H1 (cell line): ENCODE results near the gene MB. TPM values are rescaled to one million over a fixed set of nuclear protein-coding genes. Genes with fewer than 3 reads are reported as not detected.

Source experiments
- CTCF ChIA-PET: fragments of 300-600 bp; sonication (Branson Sonifier 250); formaldehyde crosslinking; loops from one replicate; lab custom pipeline; 2021; ENCODE audit not compliant: partially characterized antibody; lab: Charles Lee
- POLR2A ChIA-PET: fragments of 300-600 bp; sonication (Branson Sonifier 250); formaldehyde crosslinking; loops from one replicate; lab custom pipeline; 2021; ENCODE audit warnings: inconsistent platforms; ENCODE audit not compliant: partially characterized antibody; lab: Charles Lee
- DNase-seq, 2 experiments: peaks; one replicate each; pipeline versions ENCODE4 v3.0.0 to v3.0.0-alpha.2; 2010 to 2022; ENCODE audit warnings: low spot score in 2 of 2, low read depth in 1 of 2, mixed read lengths in 1 of 2
- FAIRE-seq: peaks from 2 replicates; lab custom pipeline; 2011; peaks lifted over from hg19 to GRCh38; lab: Jason Lieb, UNC
- H2AFZ ChIP-seq: 2 replicates; pipeline ENCODE4 v1.8.1; 2012; ENCODE audit warnings: low read length, inconsistent platforms
- H2AK5ac ChIP-seq: 2 replicates; pipeline ENCODE4 v1.6.1; 2013; ENCODE audit warnings: low read depth, low read length
- H2BK120ac ChIP-seq: replicated peaks from 2 replicates; pipeline ENCODE3; 2013; ENCODE audit warnings: low read depth, low read length, inconsistent platforms
- H2BK12ac ChIP-seq: 2 replicates; pipeline ENCODE4 v1.6.1; 2013; ENCODE audit warnings: low read depth, low read length
- H2BK15ac ChIP-seq: 2 replicates; pipeline ENCODE4 v1.6.1; 2013; ENCODE audit warnings: low read length
- H2BK20ac ChIP-seq: 2 replicates; pipeline ENCODE4 v1.6.1; 2013; ENCODE audit warnings: low read length
- H2BK5ac ChIP-seq: 2 replicates; pipeline ENCODE4 v1.6.1; 2013; ENCODE audit warnings: low read depth, low read length
- H3K14ac ChIP-seq: 2 replicates; pipeline ENCODE4 v1.6.1; 2013; ENCODE audit warnings: inconsistent platforms; ENCODE audit not compliant: insufficient read length
- H3K18ac ChIP-seq: 2 replicates; pipeline ENCODE4 v1.6.1; 2013; ENCODE audit warnings: low read length; ENCODE audit errors: extremely low read depth
- H3K23ac ChIP-seq: 2 replicates; pipeline ENCODE4 v1.6.1; 2013; ENCODE audit warnings: inconsistent platforms; ENCODE audit not compliant: insufficient read length
- H3K23me2 ChIP-seq: 2 replicates; pipeline ENCODE4 v1.6.1; 2013; ENCODE audit warnings: low read depth, low read length
- H3K27ac ChIP-seq: 2 replicates; pipeline ENCODE4 v1.6.1; 2011; ENCODE audit warnings: low read depth, low read length, inconsistent platforms
- H3K27me3 ChIP-seq, 4 experiments: replicated peaks in 1 of 4; 1 replicate in 1 of 4; 2 replicates in 3 of 4; pipeline versions ENCODE4 v1.6.1 to v1.8.1; 2011 to 2013; ENCODE audit warnings: low read length in 3 of 4, mild to moderate bottlenecking in 3 of 4, inconsistent platforms in 2 of 4, mixed read lengths in 2 of 4, moderate library complexity in 1 of 4; ENCODE audit not compliant: control insufficient read depth in 3 of 4, insufficient read depth in 3 of 4; ENCODE audit errors: extremely low read depth in 1 of 4
- H3K36me3 ChIP-seq, 4 experiments: 2 replicates each; pipeline versions ENCODE4 v1.6.1 to v1.8.1; 2011 to 2013; ENCODE audit warnings: mild to moderate bottlenecking in 4 of 4, low read length in 3 of 4, moderate library complexity in 2 of 4, control low read depth in 1 of 4, inconsistent platforms in 1 of 4; ENCODE audit not compliant: insufficient read depth in 4 of 4, control insufficient read depth in 2 of 4
- H3K4ac ChIP-seq: replicated peaks from 2 replicates; pipeline ENCODE3; 2013; ENCODE audit warnings: low read length, low read depth, mixed read lengths, inconsistent platforms; ENCODE audit not compliant: insufficient read length
- H3K4me1 ChIP-seq, 4 experiments: replicated peaks in 1 of 4; 1 replicate in 1 of 4; 2 replicates in 3 of 4; pipeline versions ENCODE4 v1.6.1 to v1.8.1; 2011 to 2013; ENCODE audit warnings: low read length in 3 of 4, inconsistent platforms in 2 of 4, mixed read lengths in 1 of 4; ENCODE audit not compliant: insufficient read depth in 4 of 4, control insufficient read depth in 3 of 4
- H3K4me2 ChIP-seq, 2 experiments: 2 replicates each; pipeline versions ENCODE4 v1.6.1 to v1.8.1; 2011 to 2013; ENCODE audit warnings: low read depth in 2 of 2, low read length in 2 of 2, control low read depth in 1 of 2, inconsistent platforms in 1 of 2, mild to moderate bottlenecking in 1 of 2; ENCODE audit not compliant: insufficient read depth in 1 of 2
- H3K4me3 ChIP-seq, 4 experiments: fragments of 200-600, 300-600 bp in 1 of 4; sonication (generic), shearing (Covaris generic), sonication (Bioruptor Twin) in 1 of 4; 2 replicates each; pipeline versions ENCODE4 v1.5.1 to v1.8.1; 2011 to 2016; ENCODE audit warnings: low read length in 4 of 4, low read depth in 3 of 4, control low read depth in 2 of 4, inconsistent platforms in 2 of 4, mild to moderate bottlenecking in 2 of 4, mixed read lengths in 1 of 4, moderate library complexity in 1 of 4; ENCODE audit not compliant: insufficient read depth in 2 of 4; ENCODE audit errors: extremely low read depth in 1 of 4
- H3K56ac ChIP-seq: replicated peaks from 2 replicates; pipeline ENCODE3; 2013; ENCODE audit warnings: low read depth, mild to moderate bottlenecking, mixed read lengths, low read length, inconsistent platforms; ENCODE audit not compliant: insufficient read length
- H3K79me1 ChIP-seq: 2 replicates; pipeline ENCODE4 v1.6.1; 2013; ENCODE audit warnings: low read depth, low read length, control low read depth
- H3K79me2 ChIP-seq, 2 experiments: 2 replicates each; pipeline versions ENCODE4 v1.6.1 to v1.8.1; 2012 to 2013; ENCODE audit warnings: low read length in 2 of 2, mild to moderate bottlenecking in 2 of 2, inconsistent platforms in 1 of 2; ENCODE audit not compliant: insufficient read depth in 2 of 2, control insufficient read depth in 1 of 2
- H3K9ac ChIP-seq, 4 experiments: replicated peaks in 1 of 4; 1 replicate in 1 of 4; 2 replicates in 3 of 4; pipeline versions ENCODE4 v1.6.1 to v1.8.1; 2011 to 2013; ENCODE audit warnings: low read depth in 3 of 4, low read length in 3 of 4, control low read depth in 2 of 4, mild to moderate bottlenecking in 2 of 4, moderate library complexity in 2 of 4, inconsistent platforms in 1 of 4; ENCODE audit errors: extremely low read depth in 1 of 4
- H3K9me3 ChIP-seq, 2 experiments: 2 replicates each; pipeline versions ENCODE4 v1.6.1 to v1.8.1; 2012 to 2013; ENCODE audit warnings: mild to moderate bottlenecking in 2 of 2, moderate library complexity in 2 of 2, control low read depth in 1 of 2, inconsistent platforms in 1 of 2, low read depth in 1 of 2, low read length in 1 of 2, mixed read lengths in 1 of 2; ENCODE audit not compliant: insufficient read depth in 2 of 2
- H4K20me1 ChIP-seq, 2 experiments: replicated peaks in 1 of 2; 2 replicates each; pipeline versions ENCODE3 to v1.8.1; 2011 to 2013; ENCODE audit warnings: inconsistent platforms in 2 of 2, low read length in 2 of 2, mild to moderate bottlenecking in 1 of 2; ENCODE audit not compliant: insufficient read depth in 2 of 2, control insufficient read depth in 1 of 2
- H4K5ac ChIP-seq: 2 replicates; pipeline ENCODE4 v1.6.1; 2013; ENCODE audit warnings: low read length, low read depth, mixed read lengths, inconsistent platforms; ENCODE audit not compliant: insufficient read length
- H4K8ac ChIP-seq: 2 replicates; pipeline ENCODE4 v1.8.0; 2013; ENCODE audit warnings: mild to moderate bottlenecking, moderate library complexity, low read length, inconsistent platforms; ENCODE audit not compliant: insufficient read depth; ENCODE audit errors: extremely low read depth
- H4K91ac ChIP-seq: replicated peaks from 2 replicates; pipeline ENCODE3; 2013; ENCODE audit warnings: low read length, mixed read lengths, inconsistent platforms; ENCODE audit not compliant: insufficient read length
- BACH1 ChIP-seq: IDR thresholded peaks from 2 replicates; pipeline ENCODE4 v1.6.1; 2012; ENCODE audit warnings: low read length, improper control_type of control experiment
- CHD2 ChIP-seq: IDR thresholded peaks from 2 replicates; pipeline ENCODE4 v1.6.1; 2012; ENCODE audit warnings: low read length, improper control_type of control experiment
- NANOG ChIP-seq: IDR thresholded peaks from 2 replicates; pipeline ENCODE4 v1.6.1; 2011; ENCODE audit warnings: low read length, low read depth, mild to moderate bottlenecking, inconsistent platforms; ENCODE audit not compliant: insufficient read depth, poor library complexity, severe bottlenecking
- POLR2A ChIP-seq, 2 experiments: IDR thresholded peaks; 1 replicate in 1 of 2; 2 replicates in 1 of 2; pipeline ENCODE4 v1.6.1; 2011; ENCODE audit warnings: low read depth in 2 of 2, low read length in 2 of 2, mild to moderate bottlenecking in 2 of 2; ENCODE audit errors: control extremely low read depth in 1 of 2
- RNF2 ChIP-seq: fragments of 200-900, 300-1000 bp; sonication (generic); IDR thresholded peaks from 2 replicates; pipeline ENCODE4 v1.7.1; 2016; ENCODE audit warnings: borderline replicate concordance, low read depth, mild to moderate bottlenecking, antibody characterized with exemption, low read length; ENCODE audit not compliant: poor library complexity, severe bottlenecking; ENCODE audit errors: missing control alignments
- SAP30 ChIP-seq: fragments of 300-600 bp; sonication (generic); IDR thresholded peaks from 2 replicates; pipeline ENCODE4 v1.7.1; 2012; ENCODE audit warnings: low read length, moderate library complexity, mild to moderate bottlenecking, inconsistent platforms; ENCODE audit not compliant: insufficient read depth, insufficient replicate concordance
- SRF ChIP-seq: IDR thresholded peaks from 2 replicates; pipeline ENCODE4 v1.6.1; 2011; ENCODE audit warnings: mild to moderate bottlenecking, low read depth, low read length, moderate library complexity
- YY1 ChIP-seq: IDR thresholded peaks from 2 replicates; pipeline ENCODE4 v1.6.1; 2011; ENCODE audit warnings: low read depth, mild to moderate bottlenecking, low read length
- WGBS, 2 experiments: shearing (Covaris generic) in 1 of 2; methylation state at CpG; one replicate each; pipeline versions ENCODE4 v1.1.6 to v1.1.7; 2013 to 2015; ENCODE audit warnings: low lambda C conversion rate in 2 of 2, mixed read lengths in 2 of 2, inconsistent platforms in 1 of 2, low coverage in 1 of 2, missing lambda C conversion rate in 1 of 2; ENCODE audit not compliant: insufficient replicate concordance in 2 of 2, insufficient coverage in 1 of 2, insufficient read length in 1 of 2; ENCODE audit errors: extremely low coverage in 1 of 2, missing lambda C conversion rate in 1 of 2; 5-methylcytosine and 5-hydroxymethylcytosine counted together
- polyA plus RNA-seq, 7 experiments: library from polyadenylated mRNA; depleted of rRNA in 3 of 7; stranded (reverse) in 5 of 7; unstranded in 2 of 7; fragments of >200 nt in 5 of 7; fragments of 200-250 nt in 2 of 7; gene quantifications; 1 replicate in 5 of 7; 2 replicates in 1 of 7; 4 replicates in 1 of 7; pipeline versions ENCODE4 v1.2.1 to v1.2.3, GENCODE V29; 2011 to 2013; ENCODE audit warnings: missing spikeins in 2 of 7, mixed read lengths in 2 of 7
- total RNA-seq: library from RNA; stranded (reverse); fragmentation: NEBNext Ultra II Directional; extraction: Animal tissue kit (Norgen Biotek cat#: 25700); gene quantifications from 2 replicates; pipeline ENCODE4 v1.2.1, GENCODE V29; 2021

The MB gene
- total and polyA plus RNA-seq, 2 of the 8 experiments (the other 6 are each of a cell fraction or from before 2014, with no cell fraction given) = 1.5 TPM; not detected in 1

DNA sequence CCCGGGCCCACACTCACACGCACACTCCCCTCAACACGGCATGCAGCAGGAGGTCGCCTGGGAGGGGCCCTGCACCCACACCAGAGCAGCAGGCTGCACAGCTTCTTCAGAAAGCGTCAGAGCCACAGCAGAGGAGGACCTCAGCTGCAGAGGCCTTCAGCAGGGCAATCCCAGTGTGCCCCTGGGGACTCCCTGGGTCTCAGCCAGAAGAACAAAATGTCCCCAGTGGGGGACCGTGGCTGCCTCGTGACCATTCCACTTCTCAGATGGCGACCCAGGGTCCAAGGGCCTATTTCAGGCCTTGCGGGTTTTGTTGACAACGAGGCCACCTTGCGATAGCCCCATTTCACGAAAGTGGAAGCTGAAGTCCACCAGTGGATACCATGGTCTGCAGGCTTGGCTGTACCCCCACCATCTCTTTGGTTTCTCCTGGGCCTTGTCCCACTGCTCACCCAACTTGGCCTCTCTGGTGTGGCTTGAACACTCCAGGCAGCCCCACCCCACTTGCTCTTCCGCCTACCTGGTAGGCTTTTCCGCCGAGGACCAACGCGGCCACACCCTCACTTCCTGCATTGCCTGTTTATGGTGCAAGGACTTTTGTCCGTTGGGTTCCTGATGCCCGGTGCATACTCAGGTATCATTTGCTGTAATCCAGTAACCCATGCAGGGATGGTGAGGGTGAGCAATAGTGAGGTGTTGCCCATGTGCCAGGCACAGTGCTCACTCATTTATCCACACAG lies 38.1 kb downstream of the MB start:
- 91% methylated on average over 17 of the region's 19 CpGs; no CpG with 5 or more reads in 1 of the 2 experiments for WGBS, 2 experiments
- Histone ChIP-seq H3K4me3 (no peak overlapping the region), H4K91ac (no peak overlapping the region), H3K4me1 (no peaks in the 10 kb centered on the region), H4K8ac (no peak overlapping the region), H3K79me1 (no peaks in the 10 kb centered on the region), H3K23ac (no peak overlapping the region), H2BK20ac (no peak overlapping the region), H2BK12ac (no peak overlapping the region), H2AFZ (no peak overlapping the region), H3K23me2 (peaks cover 7% of the 10 kb centered on the region; the same call in 1 of the 2 replicates), H3K79me2 (no peaks in the 10 kb centered on the region), H4K20me1 (no peaks in the 10 kb centered on the region), H4K5ac (no peak overlapping the region), H3K4me2 (no peak overlapping the region), H3K18ac (no peak overlapping the region), H3K27ac (no peak overlapping the region), H3K9ac (no peak overlapping the region), H3K14ac (no peak overlapping the region), H3K27me3 (no peaks in the 10 kb centered on the region), H3K9me3 (no peaks in the 10 kb centered on the region), H2BK5ac (no peak overlapping the region), H2BK120ac (no peak overlapping the region), H3K36me3 (no peaks in the 10 kb centered on the region), H2BK15ac (no peak overlapping the region), H3K4ac (no peak overlapping the region), H2AK5ac (no peak overlapping the region), H3K56ac (no peak overlapping the region)
- ChIA-PET POLR2A (interaction anchor here (0.7 kb wide), 1 partner anchor 202 kb away, joined by 3 read pairs; no protein-coding TSS in a partner anchor), CTCF (interaction anchor here (1.0 to 11.8 kb wide), 2 partner anchors 11 to 146 kb away, joined by 3 to 124 read pairs; no protein-coding TSS in a partner anchor)
- DNase-seq = no peak
- FAIRE-seq = no peak
- TF ChIP-seq SAP30 (no peak), CHD2 (no peak), YY1 (no peak), BACH1 (no peak), NANOG (no peak), SRF (no peak), POLR2A (IDR thresholded peaks at IDR 0.05; ENCODE audit: control extremely low read depth in 1 of 2, low read depth in 2 of 2, low read length in 2 of 2) (no peak), RNF2 (no peak)
